OCI-LY3 (cell line): ENCODE results near the gene SDK2.

Experiments
- H2AFZ ChIP-seq: fragments of 200-600, 300-600 bp; shearing (Covaris generic); 2 replicates; pipeline ENCODE4 v1.6.0; 2014; ENCODE audit warnings: antibody characterized with exemption, low read depth, low read length
- H3K27ac ChIP-seq: fragments of 200-600, 300-600 bp; sonication (generic); 2 replicates; pipeline ENCODE4 v1.5.1; 2014; ENCODE audit warnings: mild to moderate bottlenecking, low read length, moderate library complexity, mixed read lengths
- H3K27me3 ChIP-seq: fragments of 200-600, 300-600 bp; sonication (generic); 2 replicates; pipeline ENCODE4 v1.6.1; 2014; ENCODE audit warnings: low read depth, low read length, mixed read lengths
- H3K36me3 ChIP-seq: fragments of 200-600, 300-600 bp; sonication (generic); replicated peaks from 2 replicates; pipeline ENCODE3; 2014; ENCODE audit warnings: low read depth, low read length, mixed read lengths
- H3K4me1 ChIP-seq: fragments of 300-600, 200-600 bp; sonication (generic); 2 replicates; pipeline ENCODE4 v1.6.1; 2014; ENCODE audit warnings: low read length, mixed read lengths
- H3K4me2 ChIP-seq: fragments of 200-600, 300-600 bp; sonication (generic); 2 replicates; pipeline ENCODE4 v1.6.1; 2014; ENCODE audit warnings: low read length, mixed read lengths
- H3K4me3 ChIP-seq: fragments of 300-600, 200-600 bp; sonication (generic); 2 replicates; pipeline ENCODE4 v1.5.1; 2014; ENCODE audit warnings: antibody characterized with exemption, mild to moderate bottlenecking, low read length, moderate library complexity
- H3K79me2 ChIP-seq: fragments of 300-600, 200-600 bp; shearing (Covaris generic); 2 replicates; pipeline ENCODE4 v1.6.1; 2014; ENCODE audit warnings: mild to moderate bottlenecking, low read length, mixed read lengths
- H3K9ac ChIP-seq: fragments of 300-600, 200-600 bp; shearing (Covaris generic); 2 replicates; pipeline ENCODE4 v1.6.0; 2014; ENCODE audit warnings: mild to moderate bottlenecking, low read length, moderate library complexity
- H3K9me3 ChIP-seq: fragments of 200-600, 300-600 bp; shearing (Covaris generic); 2 replicates; pipeline ENCODE4 v1.6.1; 2014; ENCODE audit warnings: low read length, mixed read lengths; ENCODE audit not compliant: insufficient read depth
- H4K20me1 ChIP-seq: fragments of 200-600, 300-600 bp; sonication (generic); 2 replicates; pipeline ENCODE4 v1.6.1; 2016; ENCODE audit warnings: low read length, mixed read lengths; ENCODE audit not compliant: insufficient read depth
- CTCF ChIP-seq: fragments of 200-600, 300-600 bp; sonication (generic); IDR thresholded peaks from 2 replicates; pipeline ENCODE4 v1.5.1; 2014; ENCODE audit warnings: antibody characterized with exemption, low read length, low read depth
- EZH2phosphoT487 ChIP-seq: fragments of 200-600 bp; shearing (Covaris generic); IDR thresholded peaks from 2 replicates; pipeline ENCODE4 v1.6.1; 2018; ENCODE audit warnings: antibody characterized with exemption, mixed run types, low read depth

Gene SDK2

GRCh38 chr17:73500414-73500999, 143.7 kb downstream of the SDK2 start:
- no peaks in the 10 kb centered on the region for H3K36me3 ChIP-seq

GRCh38 chr17:73498886-73499554, 145.2 kb downstream of the SDK2 start:
- Histone ChIP-seq H3K27me3 (peaks cover 48% of the 10 kb centered on the region), H4K20me1 (no peaks in the 10 kb centered on the region), H3K27ac (no peak overlapping the region), H3K4me1 (no peaks in the 10 kb centered on the region), H3K4me2 (no peak overlapping the region), H3K4me3 (no peak overlapping the region), H2AFZ (no peak overlapping the region), H3K79me2 (no peaks in the 10 kb centered on the region), H3K9me3 (no peaks in the 10 kb centered on the region), H3K9ac (no peak overlapping the region), H3K36me3 (no peaks in the 10 kb centered on the region)
- TF ChIP-seq EZH2phosphoT487 (no peak), CTCF (no peak)

More at GRCh38 chr17:73500414-73500999, 143.7 kb downstream of the SDK2 start:
- Histone ChIP-seq H3K79me2 (no peaks in the 10 kb centered on the region), H3K27ac (no peak overlapping the region), H3K9me3 (no peaks in the 10 kb centered on the region), H3K4me2 (no peak overlapping the region), H2AFZ (no peak overlapping the region), H4K20me1 (no peaks in the 10 kb centered on the region), H3K4me3 (no peak overlapping the region), H3K4me1 (no peaks in the 10 kb centered on the region), H3K9ac (no peak overlapping the region), H3K27me3 (peaks cover 39% of the 10 kb centered on the region)
- no peak for TF ChIP-seq CTCF
- no peak for TF ChIP-seq EZH2phosphoT487

- Histone ChIP-seq H4K20me1 (no peaks in the 10 kb centered on the region), H3K36me3 (no peaks in the 10 kb centered on the region), H3K79me2 (no peaks in the 10 kb centered on the region), H3K4me2 (no peak overlapping the region), H3K4me3 (no peak overlapping the region), H3K4me1 (no peaks in the 10 kb centered on the region), H3K27me3 (peaks cover 44% of the 10 kb centered on the region), H2AFZ (no peak overlapping the region), H3K9ac (no peak overlapping the region), H3K27ac (no peak overlapping the region), H3K9me3 (no peaks in the 10 kb centered on the region)
- TF ChIP-seq CTCF (no peak), EZH2phosphoT487 (no peak)
Observed at GRCh38 chr17:73498176-73498575, 146.1 kb downstream of the SDK2 start.

GRCh38 chr17:73497721-73498120, 146.5 kb downstream of the SDK2 start:
- Histone ChIP-seq H2AFZ (no peak overlapping the region), H3K36me3 (no peaks in the 10 kb centered on the region), H3K4me2 (no peak overlapping the region), H3K4me1 (no peaks in the 10 kb centered on the region), H3K27me3 (peaks cover 41% of the 10 kb centered on the region), H3K27ac (no peak overlapping the region), H3K4me3 (no peak overlapping the region), H3K79me2 (no peaks in the 10 kb centered on the region), H4K20me1 (no peaks in the 10 kb centered on the region), H3K9ac (no peak overlapping the region), H3K9me3 (no peaks in the 10 kb centered on the region)
- TF ChIP-seq CTCF, result no peak
- TF ChIP-seq EZH2phosphoT487, result no peak
